PC-3 (cell line): ENCODE results near the gene PRSS27.

ENCODE experiments used
- CTCF ChIP-seq: fragments of 300-600 bp; sonication (generic); conservative IDR thresholded peaks from 2 replicates; pipeline ENCODE4 v1.5.1; 2017; ENCODE audit warnings: antibody characterized with exemption, low read depth, mild to moderate bottlenecking, low read length
- EZH2 ChIP-seq: fragments of 300-600 bp; sonication (generic); IDR thresholded peaks from one replicate; pipeline ENCODE4 v1.6.1; 2017; ENCODE audit warnings: antibody characterized with exemption, mild to moderate bottlenecking, low read length; ENCODE audit not compliant: unreplicated experiment

GRCh38 chr16:2701713-2702437, 18.1 kb downstream of the PRSS27 start:
- no peak for TF ChIP-seq EZH2
- no peak for TF ChIP-seq CTCF
